HG03378 (cell line): Measurements from ENCODE around the gene RAB4B.
"Not testable (repeated sequence)": the region's sequence is repeated elsewhere in the genome, so short reads cannot be mapped to it uniquely, and the experiment has no call there.

Experiments
- ATAC-seq: cut with Tn5 transposase; IDR thresholded peaks from one replicate; pipeline ENCODE4 v1.9.1; 2021; ENCODE audit warnings: mild to moderate bottlenecking, moderate library complexity; ENCODE audit not compliant: unreplicated experiment

The RAB4B gene

DNA sequence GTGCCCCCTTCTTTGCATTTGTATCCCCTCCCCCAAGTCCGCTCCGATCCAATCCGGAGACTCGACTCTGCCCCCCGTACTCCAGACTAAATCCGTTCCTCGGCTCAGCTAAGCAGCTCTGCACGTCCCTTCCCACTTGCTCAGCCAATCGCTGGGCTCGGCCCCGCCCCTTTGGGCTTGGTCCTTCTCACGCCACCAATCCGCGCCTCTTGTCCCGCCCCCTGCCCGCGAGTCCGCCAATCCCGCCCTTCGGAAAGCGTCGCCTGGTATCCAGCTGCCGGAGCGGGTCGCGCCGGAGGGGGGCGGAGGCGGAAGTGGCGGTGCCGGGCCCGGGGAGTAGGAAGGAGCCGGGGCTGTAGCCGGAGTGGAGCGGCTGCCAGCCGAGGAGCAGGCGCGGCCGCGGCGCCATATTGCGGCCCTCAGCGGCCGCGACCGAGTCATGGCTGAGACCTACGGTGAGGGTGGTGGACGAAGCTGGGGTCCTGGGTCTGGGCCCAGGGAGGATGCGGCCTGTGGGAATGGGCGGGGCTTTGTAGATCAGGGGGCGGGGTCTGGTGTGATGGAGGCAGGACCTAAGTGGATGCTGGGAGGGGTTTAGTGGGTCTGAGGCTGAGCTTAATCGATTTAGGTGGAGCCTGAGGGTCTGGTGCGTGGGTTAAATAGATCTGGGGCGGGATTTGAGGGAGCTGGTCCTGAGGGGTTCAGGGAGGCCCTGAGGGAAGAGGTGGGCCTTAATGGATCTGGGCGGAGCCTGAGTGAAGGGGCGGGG is at the start of gene RAB4B:
RAB4B (plus strand) TSS at position 311 of the 769 bp plus-strand sequence; CDS start at position 440, 129 bp downstream.
- ATAC-seq: peak; percentile 49

GRCh38 chr19:40730065-40730464 is 48.0 kb upstream of the RAB4B start:
- not testable (repeated sequence) for ATAC-seq

DNA sequence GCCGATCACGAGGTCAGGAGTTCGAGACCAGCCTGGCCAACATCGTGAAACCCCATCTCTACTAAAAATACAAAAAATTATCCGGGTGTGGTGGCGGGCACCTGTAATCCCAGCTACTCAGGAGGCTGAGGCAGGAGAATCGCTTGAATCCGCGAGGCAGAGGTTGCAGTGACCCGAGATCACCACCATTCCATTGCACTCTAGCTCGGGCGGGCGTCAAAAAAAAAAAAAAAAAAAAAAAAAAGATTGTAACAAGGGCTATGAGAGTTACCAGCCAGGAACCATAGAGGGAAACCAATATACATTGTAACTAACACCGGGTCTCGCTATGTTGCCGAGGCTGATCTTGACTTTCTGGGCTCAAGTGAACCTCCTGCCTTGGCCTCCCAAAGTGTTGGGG is 45.7 kb upstream of the RAB4B start:
- not testable (repeated sequence) for ATAC-seq

DNA sequence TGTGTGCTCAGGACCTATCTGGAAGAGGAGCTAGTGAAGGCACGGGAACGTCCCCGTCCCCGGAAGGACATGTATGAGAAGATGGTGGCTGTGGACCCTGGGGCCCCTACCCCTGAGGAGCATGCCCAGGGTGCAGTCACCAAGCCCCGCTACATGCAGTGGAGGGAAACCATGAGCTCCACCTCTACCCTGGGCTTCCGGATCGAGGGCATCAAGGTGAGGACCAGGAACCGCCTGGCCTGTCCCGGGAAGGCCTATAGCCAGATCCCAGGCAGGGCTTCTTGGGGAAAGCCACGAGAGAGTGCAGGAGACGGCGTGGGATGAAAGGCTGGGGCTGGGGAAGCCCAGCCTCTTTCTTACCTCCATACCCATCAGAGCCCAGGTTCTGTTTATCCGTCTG is 44.9 kb upstream of the RAB4B start:
- no peak for ATAC-seq

DNA sequence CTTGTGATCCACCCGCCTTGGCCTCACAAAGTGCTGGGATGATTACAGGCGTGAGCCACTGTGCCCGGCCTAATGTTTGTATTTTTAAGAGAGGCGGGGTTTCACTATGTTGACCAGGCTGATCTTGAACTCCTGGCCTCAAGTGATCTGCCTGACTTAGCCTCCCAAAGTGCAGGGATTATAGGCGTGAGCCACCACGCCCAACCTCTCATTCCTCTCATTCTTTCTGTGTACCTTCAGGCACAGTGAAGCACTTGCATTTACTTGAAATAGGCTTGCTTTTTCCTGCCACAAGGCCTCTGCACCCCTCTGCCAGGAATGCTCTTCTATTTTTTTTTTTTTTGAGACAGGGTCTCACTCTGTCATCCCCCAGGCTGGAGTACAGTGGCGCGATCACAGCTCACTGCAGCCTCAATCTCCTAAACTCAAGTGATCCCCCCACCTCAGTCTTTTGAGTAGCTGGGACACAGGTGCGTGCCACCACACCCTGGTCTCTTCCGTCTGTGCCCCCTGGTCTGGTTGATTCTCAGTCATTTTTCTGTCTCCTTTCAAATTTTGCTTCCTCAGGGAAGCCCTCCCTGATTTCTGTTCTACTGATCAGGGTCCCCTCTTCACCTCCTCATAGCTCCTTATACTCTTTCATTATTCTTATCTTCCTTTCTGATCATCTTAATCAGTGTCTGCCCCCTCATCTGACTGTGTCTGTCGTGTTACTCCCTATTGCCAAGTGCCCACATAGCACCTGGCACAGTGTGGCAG is 42.9 kb upstream of the RAB4B start:
- no peak for ATAC-seq

- ATAC-seq: no peak
Observed at GRCh38 chr19:40736661-40737060, 41.4 kb upstream of the RAB4B start.

- no peak for ATAC-seq
Observed at GRCh38 chr19:40737102-40737644, 40.9 kb upstream of the RAB4B start.

- no peak for ATAC-seq
Observed at GRCh38 chr19:40739030-40739839, 38.8 kb upstream of the RAB4B start.

DNA sequence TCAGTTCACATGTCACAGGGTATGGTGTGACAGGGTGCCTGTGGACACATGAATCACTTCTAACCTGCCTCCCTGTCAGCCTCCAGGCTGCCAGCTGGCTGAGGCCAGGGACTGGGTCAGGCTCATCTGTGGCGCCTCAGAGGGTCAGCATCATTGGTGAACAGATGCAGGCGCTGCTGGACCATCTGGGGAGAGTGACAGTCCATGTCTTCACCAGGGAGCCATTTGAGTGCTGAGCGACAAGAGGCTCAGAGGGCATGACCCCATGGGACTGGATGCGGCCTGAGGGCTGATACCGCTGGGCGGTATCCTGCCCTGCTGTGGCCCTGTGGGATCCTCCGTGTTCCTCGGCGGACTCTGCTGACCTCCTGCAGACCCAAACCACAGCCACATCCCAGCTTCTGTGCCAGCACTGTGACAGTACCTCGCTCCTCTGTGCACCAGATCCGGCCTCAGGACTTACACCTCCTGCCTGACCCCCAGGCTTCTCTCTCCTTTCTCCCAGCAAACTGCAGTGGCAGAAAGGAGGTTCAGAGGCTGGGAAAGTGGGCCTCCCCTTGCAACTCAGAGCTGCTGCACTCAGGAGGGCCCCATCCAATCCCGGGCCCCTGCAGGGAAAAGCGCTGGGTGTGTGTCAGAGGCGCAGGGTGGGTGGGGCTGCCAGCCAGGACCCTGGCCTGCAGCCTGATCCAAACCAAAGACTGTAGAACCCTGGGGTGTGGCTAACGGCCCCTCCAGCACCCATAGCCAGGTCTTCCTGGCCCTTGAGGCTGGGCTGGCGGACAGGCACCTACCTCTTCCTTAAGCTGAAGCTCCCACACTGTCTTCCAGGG is 38.0 kb upstream of the RAB4B start:
- no peak for ATAC-seq

DNA sequence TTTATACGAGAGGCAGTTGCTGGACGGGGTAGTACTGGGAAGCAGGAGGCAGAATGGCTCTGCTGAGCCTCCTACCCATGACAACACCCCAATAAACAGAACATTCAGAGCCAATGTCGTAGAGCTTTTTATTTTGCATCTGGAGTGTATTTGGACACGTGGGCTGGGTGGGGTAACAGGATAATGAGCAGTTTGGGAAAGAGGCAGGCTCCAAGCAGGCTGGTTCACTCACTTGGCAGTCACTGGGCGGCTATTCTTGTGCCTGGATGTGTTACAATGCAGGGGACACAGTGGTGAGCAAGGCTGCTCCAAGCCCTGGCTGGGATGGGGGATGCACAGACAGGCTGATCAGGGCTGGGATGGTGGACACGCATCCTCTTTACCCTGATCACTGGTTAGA is 37.3 kb upstream of the RAB4B start:
- ATAC-seq: no peak

- no peak for ATAC-seq
Observed at GRCh38 chr19:40741527-40742390, 36.3 kb upstream of the RAB4B start.

- ATAC-seq: no peak
Observed at GRCh38 chr19:40742477-40742876, 35.6 kb upstream of the RAB4B start.

- no peak for ATAC-seq
Observed at GRCh38 chr19:40742886-40743285, 35.2 kb upstream of the RAB4B start.

DNA sequence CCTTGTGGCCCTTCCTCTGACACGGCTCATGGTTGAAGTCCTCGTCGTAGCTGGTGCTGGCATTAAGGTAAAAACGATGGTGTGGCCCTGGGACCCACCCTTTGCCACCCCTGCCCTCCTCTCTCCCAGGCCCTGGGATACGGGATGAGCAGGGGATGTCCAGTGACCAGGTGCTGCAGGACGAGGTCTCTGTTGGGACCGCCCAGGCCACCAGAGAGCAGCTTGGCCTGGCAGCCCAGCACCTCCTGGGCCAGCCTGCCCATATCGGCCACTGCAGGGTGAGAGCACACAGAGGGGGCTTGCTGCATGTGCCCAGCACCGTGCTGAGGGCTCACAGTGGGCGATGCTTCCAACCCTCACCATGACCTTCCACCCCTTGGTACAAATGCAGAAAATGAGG is 34.1 kb upstream of the RAB4B start:
- no peak for ATAC-seq

GRCh38 chr19:40744554-40745401 is 33.3 kb upstream of the RAB4B start:
- ATAC-seq: no peak

DNA sequence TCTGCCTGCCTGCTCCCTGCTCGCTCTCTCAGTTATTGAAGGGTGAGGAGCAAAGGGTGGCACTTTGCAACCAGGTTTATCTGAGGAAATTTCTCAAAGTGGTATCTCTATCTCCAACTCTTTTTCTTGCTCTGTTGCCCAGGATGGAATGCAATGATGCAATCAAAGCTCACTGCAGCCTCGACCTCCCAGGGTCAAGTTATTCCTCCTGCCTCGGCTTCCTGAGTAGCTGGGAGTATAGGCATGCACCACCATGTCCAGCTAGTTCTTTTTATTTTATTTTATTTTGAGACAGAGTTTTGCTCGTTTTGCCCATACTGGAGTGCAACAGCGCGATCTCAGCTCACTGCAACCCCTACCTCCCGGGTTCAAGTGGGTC is 32.7 kb upstream of the RAB4B start:
- ATAC-seq: no peak

DNA sequence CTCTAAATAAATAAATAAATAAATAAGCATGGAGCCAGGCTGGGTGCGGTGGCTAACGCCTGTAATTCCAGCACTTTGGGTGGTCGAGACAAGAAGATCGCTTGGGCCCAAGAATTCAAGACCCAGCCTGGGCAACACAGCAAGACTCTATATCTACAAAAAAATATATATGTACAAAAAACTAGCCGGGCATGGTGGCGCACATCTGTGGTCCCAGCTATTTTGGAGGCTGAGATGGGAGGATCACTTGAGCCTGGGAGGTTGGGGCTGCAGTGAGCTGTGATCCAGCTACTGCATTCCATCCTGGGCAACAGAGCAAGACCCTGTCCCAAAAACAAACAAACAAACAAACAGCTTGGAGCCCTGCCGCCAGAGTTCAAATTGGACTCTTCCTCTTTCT is 30.5 kb upstream of the RAB4B start:
- ATAC-seq: no peak

- ATAC-seq: peak; percentile 77
Observed at GRCh38 chr19:40750058-40750873, 27.8 kb upstream of the RAB4B start, which contains the start of gene ACTMAP. TSS of gene ACTMAP (minus strand) at chr19:40750477. CDS start at chr19:40749803, 674 bp downstream.
